Cerebellar nuclear complex (tissue), 1 donor: Measurements from ENCODE around the gene NAXE.
A peak's percentile ranks its signal among the peaks of the same experiment; 100 is the strongest.
"Not testable (repeated sequence)": the region's sequence is repeated elsewhere in the genome, so short reads cannot be mapped to it uniquely, and the experiment has no call there.

Experiments
- DNase-seq, 2 experiments: peaks; one replicate each; lab custom pipeline; 2025; lab: John Stamatoyannopoulos, UW

The NAXE gene

DNA sequence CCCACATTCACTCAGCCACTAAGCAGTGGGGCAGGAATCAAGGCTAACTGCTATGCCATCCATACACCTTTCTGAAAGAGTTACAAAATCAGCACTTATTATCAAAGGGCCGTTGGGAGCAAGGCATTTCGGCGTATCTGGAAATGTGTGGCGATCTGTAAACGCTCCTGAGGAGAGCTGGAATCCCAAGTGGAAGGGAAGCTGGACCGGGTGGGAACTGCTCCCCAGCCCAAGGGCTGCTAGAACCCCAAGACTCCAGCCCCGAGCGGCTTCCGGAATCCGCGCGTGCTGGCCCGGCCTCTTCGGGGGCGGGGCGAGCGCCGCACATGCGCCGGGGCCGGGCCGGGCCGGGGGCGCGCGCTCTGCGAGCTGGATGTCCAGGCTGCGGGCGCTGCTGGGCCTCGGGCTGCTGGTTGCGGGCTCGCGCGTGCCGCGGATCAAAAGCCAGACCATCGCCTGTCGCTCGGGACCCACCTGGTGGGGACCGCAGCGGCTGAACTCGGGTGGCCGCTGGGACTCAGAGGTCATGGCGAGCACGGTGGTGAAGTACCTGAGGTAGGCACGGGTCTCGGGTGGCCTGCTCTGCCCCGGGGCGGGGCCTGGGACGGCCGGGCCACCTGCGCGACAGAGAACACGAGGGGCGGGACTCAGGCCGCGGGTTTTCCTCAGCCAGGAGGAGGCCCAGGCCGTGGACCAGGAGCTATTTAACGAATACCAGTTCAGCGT is at the start of gene NAXE:
Gene NAXE (plus strand): TSS at position 345 of the 726 bp plus-strand sequence. CDS start 29 bp downstream, at position 374.
- peak in 1 of 2 experiments; percentile 20 for DNase-seq

DNA sequence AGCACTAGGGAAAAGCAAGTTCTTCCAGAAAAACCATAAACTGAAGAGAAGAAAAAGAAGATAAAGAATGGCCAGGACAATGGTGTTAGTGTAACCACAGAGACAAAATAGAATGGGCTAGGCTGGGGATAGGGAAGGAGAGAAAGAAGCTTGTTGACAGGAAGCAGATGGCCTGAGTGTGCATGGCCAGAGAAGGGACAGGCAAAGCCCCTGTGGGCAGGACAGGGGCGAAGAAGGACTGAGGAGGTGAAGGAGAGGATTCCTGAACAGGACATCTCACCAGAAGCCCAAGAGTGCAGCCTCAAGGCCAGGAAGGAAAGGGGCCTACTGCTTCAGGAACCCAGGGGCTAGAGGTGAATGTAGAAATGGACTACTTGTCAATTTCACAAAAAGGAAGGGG is 48.5 kb upstream of the NAXE start:
- DNase-seq: no peak

DNA sequence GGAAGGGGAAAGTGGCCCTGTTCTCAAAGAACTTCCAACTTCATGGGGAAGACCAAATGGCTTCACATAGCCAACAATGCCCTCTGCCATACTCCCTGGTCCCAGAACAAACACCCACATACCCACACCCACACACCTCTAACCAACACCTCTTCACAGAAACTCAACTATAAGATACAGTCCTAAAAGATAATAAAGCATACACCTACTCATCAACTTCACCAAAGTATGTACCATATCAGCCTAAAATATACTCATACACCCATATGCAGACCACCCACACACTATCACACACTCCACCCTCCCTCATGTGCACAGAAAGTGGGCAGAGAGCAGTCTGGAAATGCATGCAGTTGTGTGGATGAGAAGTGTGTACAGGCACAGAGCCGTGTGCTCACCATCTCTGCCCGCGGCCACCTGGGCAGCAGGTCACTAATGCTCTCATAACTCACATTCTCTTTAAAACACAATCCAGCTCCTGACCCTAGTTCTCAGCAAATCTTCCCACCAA is 46.9 kb upstream of the NAXE start:
- DNase-seq: no peak

DNA sequence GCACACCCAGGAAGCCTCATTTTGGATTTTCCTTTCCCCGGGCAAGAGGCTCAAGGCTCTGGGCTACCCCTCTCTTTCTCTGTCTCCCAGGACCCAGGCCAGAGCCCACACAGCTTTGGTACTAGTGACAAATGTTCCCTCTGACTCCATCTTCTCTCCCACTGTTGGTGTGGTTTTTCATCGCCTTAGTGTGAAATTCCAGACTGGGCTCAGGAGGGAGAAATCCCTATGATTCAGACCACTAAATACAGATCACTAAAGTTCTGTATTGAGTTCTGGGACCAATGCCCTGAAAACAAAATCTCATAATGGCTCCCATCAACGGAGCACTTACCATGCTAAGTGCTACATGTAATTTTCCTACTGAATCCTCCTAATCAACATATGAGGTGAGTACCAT is 45.3 kb upstream of the NAXE start:
- DNase-seq: no peak

DNA sequence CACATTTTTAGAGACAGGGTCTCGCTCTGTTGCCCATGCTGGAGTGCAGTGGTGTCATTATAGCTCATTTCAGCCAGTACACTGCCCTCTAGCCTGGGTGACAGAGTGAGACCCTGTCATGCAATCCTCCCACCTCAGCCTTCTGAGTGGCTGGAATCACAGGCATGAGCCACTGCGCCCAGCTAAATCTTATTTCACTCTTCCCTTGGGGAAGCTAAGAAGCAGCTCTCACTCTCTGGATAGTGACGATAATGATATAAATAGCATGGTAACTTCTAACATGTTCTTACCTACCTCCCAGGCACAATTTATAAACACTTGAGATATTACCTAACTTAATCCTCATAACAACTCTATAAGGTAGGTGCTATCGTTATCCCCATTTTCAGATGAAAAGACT is 44.1 kb upstream of the NAXE start:
- DNase-seq: no peak

DNA sequence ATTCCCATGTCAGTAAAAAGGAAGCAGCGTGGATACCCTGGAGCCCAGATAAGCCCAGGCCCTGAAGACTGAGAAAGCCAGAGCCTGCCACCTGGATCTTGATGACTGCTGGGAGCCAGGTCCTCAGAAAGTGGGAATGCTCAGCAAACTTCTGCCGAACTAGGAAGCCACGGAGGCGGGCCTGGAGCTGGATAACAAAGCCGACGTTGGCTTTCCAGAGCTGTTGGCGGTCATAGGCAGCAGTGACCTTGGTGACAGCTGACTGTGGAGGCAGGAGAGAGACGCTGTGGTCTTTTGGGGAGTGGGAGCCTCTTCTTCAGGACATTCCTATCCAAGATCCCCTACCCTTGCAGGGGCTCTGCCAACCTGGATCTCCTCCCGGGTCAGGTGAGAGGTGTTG is 43.6 kb upstream of the NAXE start:
- DNase-seq: no peak

DNA sequence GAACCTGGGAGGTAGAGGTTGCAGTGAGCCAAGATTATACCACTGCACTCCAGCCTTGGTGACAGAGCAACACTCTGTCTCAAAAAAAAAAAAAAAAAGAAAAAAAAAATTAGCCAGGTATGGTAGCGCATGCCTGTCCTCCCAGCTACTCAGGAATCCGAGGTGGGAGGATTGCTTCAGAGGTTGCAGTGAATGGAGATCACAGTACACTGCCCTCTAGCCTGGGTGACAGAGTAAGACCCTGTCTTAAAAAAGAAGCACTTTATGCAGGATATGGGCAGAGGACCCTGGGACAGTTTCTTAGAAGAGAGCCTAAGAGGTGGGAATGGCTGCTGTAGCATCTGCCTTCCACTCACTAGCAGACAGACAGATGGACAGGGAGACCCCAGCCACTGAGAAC is 42.2 kb upstream of the NAXE start:
- DNase-seq: no peak

DNA sequence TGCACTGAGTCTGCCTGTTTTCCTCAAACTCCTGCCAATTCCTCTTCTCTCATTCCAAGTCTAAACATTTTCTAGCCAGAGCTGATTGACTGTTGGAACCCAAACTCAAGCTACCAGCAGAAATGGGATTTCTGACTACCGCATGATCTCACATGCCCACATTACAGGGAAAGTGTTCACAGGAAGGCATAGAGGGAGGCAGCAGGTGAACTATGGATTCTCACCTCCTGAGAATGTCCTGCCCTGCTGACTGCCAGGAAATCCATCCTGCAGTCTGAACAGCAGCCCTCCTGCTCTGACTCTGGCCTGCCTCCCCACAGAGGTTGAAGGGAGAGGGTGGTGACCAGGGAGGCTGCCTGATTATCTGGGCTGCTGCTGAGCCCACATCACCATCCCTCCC is 41.7 kb upstream of the NAXE start:
- no peak for DNase-seq

DNA sequence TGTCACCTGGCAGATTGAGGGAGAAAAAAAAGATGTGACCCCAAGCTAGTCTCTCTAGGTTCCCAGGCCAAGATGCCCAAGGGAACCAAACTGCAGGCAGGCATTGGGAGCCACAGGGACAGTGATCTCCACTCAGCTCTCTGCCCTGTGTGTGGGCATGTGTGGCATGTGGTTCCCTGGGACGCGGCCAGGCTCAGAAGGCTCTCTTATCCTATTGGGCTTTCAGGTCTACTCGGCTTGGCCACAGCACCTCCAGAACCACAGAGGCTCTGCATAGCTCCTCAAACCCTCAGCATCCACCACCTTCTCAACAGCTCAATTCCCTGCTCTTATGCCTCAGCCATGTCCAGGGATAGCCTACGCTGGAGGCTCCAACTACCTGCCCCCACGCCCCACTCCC is 41.2 kb upstream of the NAXE start:
- no peak for DNase-seq

DNA sequence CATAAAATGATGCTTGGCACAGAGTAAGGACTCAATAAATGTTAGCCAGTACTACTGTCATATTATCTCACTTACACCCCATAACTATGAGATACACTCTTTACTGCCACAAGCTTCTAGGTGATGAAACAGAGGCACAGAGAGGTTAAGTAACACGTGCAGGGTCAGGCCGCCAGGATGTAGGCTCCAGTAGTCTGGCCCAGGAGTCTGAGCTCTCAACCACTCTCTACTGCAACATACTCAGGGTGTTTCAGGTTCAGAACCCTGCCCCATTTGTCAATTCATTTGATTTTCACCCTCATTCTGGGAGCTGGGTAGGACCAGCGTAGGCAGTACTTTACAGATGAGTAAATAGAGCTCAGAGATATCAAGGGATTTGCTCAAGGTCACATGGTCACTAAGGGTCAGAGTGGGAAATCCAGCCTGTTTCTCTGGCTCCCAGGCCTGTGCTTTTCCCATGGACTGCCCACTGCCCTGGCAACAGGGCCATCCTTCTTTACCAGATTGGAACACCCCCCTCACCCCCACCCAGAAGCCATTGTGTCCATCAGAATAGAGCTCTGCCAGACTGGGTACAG is 40.4 kb upstream of the NAXE start:
- no peak for DNase-seq

DNA sequence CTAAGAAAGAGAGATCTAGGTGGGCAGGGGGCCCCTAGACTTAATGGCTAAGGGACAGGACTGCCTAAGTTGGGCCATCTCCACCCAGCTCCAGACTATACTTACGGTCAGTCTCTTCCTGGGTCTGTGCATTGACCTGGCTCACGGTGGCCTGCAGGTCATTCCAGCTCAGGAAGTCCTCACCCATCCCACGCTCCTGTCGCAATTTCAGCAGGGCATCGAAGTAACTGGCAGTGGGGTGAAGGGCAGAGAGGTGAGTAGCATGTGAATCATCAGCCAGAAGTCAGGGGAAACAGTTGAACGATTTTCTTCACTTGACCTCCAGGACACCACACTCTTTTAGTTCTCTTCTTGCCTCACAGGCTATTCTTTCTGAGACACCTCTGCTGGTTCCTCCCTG is 39.7 kb upstream of the NAXE start:
- no peak for DNase-seq

DNA sequence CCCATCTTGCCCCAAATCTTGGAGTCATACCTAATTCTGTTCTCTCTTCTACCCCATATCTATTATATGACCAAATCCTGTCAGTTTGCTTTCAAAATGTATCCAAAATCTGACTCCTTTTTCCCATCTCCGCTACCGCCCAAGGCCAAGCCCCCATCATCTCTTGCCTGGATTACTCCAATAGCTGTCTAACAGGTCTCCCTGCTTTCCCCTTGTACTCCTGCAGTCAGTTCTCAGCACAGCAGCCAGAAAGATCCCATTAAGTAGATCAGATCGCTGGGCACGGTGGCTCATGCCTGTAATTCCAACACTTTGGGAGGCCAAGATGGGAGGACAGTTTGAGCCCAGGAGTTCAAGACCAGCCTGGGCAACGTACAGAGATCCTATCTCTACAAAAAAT is 39.1 kb upstream of the NAXE start:
- DNase-seq: no peak

DNA sequence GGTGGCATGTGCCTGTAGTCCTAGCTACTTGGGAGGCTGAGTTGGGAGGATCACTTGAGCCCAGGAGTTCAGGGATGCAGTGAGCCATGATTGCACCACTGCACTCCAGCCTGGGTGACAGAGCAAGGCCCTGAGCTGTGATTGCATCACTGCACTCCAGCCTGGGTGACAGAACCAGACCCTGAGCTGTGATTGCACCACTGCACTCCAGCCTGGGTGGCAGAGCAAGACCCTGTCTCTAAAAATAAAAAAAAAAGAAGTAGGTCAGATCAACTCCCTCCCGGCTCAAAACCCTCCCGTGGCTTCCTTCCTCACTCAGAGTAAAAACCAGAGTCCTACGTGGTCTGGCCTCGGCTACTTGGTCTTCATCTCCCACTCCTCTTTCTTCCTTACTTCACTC is 38.6 kb upstream of the NAXE start:
- not testable (repeated sequence) for DNase-seq

DNA sequence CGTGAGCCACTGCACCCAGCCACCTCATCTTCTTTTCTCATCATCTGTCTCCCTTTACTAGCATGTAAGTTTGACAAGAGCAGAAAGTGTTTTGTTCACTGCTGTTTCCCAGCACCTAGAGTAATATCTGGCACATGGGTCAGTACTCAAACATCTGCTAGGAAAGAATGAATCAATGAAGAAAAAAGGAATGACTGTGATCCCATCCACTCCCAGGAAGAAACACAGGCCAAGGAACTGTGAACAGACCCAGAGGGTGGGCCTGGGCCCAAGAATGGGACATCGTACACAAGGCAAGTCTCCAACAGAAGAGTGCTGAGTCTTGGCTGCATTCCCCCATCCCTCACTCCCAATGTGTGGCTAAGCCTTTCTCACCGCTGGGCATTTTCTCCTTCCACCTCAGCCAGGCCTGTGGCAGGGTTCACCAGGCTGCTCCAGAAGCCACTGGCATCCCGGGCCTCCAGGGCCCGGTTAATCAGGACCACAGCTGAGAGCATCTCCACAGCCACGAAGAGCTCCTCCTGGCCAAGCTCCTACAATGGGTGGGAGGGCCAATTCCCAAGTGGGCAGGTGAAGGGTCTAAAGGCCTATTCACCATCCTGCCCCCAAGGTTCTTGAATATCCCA is 37.6 kb upstream of the NAXE start:
- DNase-seq: no peak

DNA sequence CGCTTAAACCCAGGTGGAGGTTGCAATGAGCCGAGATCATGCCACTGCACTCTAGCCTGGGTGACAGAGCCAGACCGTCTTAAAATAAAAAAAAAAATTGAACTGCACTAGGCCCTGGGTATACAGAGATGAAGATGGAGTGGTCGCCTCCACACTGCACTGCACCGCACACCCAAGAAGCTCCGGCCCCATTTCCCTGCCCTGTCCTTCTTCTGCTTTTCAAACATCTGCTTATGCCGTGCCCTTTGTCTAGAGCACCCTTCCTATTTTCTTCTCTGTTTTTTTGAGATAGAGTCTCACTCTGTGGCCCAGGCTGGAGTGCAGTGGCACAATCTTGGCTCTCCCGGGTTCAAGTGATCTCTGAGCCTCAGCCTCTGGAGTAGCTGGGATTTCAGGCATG is 36.6 kb upstream of the NAXE start:
- no peak for DNase-seq

DNA sequence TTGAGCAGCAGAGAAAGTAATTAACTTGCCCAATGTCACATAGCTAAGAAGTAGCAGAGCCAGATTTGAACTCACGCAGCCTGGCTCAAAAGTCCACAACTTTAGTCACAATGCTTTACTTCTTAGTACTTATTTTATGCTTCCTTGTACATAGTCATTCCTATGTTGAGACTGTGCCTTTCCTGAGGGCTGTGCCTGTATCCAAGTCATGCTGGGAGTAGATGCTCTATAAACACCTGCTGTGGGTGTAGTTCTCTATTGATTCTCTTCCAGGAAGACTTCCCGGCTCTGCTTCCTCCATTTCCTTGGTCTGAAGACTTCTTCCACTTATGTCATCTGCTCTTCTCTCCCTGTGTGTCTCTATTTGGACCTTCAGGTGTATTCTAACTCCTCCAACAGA is 35.9 kb upstream of the NAXE start:
- DNase-seq: no peak

DNA sequence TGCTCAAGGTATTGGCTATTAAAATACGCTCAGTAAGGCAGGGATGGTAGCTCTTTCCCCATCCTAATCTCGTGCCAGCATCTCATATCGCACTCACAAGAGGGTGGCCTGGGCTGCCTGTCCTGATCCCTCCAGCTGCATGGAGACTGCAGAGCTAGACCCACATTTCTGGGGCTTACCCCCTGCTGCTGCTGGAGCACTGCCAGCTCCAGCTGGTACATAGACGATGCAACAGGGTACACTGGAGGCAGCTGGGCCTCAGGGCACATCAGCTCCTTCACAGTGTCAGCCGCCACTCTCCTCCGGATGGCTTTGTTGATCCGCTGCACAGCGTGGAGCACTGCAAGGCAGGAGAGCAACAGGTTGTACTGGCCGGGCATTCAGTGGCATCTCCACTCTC is 35.2 kb upstream of the NAXE start:
- no peak for DNase-seq

DNA sequence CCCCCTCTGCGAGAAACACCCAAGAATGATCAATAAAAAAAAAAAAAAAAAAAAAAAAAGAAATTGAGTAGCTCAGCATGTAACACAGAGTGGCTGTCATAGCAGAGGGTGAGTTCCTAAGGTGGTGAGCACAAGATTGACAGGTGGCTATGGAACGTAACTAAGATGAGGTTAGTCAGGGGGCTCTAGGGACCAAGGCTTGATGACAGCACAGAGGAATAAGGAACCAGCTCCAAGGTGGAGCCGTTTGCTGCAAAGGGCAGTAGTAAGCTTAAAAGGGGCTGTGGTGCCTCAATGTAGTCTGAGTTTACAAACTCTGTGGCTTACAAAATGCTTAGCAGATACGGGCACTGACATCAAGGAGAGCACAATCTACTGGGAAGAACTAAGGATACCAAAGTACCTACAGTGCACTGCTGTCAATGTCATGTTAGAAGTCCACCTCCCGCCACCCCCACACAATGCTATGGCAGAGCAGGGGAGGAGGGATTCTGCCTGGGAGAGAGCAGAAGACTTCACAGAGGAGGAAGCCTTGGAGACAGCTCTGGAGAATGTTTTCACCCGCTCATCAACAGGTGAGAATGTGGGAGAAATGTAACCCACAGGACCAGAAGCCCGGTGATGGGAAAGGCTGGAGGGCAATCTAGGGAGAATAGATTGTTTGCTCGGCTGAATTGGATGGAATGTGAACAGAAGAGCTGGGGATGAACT is 32.3 kb upstream of the NAXE start:
- DNase-seq: no peak

DNA sequence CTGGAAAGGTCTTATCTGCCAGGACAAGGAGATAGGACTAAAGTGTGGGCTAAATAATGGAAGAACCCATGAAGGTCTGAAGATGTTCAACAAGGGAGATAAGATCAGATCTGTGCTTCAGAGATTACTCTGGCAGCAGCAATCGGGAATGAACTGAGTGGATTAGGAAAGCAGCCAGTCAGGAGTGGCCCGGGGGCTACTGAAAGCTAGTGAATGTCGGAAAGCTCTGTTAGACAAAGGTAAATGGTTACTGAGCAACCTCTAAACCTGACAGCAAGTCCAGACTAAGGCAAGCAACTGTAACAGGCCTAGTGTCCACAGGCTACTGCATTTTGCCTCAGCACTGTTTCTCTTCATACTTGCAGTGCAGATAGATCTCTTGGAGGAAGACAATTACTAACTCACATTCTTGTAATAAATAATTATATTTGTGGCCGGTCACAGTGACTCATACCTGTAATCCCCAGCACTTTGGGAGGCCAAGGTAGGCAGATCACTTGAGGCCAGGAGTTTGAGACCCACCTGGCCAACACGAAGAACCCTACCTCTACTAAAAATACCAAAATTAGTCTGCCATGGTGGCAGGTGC is 31.7 kb upstream of the NAXE start:
- DNase-seq: no peak

DNA sequence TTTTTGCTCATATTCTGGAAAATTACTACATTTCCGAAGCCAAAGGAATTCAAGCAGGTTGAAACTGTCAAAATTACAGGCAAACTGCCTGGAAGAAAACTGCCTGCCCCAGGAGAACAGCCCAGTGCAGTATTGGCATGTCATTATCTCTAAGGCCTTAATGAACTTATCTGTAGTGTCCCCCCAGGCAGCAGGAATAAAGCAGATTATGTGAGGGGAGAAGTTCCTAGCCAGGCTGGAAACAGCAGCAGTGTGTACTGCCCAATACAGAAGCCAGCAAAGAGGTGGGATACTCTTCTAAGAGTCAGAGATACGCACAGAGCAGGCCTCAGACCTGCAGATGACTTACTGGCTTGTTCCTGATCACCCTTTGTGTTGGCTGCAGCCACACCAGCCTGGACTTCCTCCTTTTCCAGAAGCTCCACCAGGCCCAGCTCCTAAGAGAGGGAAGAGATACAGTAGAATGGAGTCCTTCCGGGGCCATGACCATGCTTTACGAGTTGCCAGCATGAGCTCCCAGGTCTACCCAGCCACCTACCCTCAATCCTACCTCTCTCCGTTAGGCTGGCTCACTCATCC is 30.9 kb upstream of the NAXE start:
- no peak for DNase-seq

DNA sequence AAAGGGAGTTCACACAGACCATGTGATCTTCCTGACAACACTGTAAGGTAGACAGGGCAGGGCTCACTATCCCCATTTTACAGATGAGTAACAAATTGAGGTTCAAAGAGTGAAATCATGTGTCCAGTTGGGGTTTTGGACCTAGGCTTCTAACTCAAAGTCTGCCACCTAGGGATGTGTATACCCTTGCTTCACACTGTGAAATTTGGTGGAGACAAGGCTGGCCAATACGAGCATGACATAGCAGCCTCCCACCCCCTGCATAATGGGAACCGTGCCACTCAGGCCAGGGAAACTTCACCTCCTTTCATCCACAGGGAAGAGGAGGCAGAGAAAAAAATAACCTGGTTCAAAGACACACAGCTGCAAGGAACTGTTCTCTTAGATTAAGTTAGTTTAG is 26.1 kb upstream of the NAXE start:
- no peak for DNase-seq

DNA sequence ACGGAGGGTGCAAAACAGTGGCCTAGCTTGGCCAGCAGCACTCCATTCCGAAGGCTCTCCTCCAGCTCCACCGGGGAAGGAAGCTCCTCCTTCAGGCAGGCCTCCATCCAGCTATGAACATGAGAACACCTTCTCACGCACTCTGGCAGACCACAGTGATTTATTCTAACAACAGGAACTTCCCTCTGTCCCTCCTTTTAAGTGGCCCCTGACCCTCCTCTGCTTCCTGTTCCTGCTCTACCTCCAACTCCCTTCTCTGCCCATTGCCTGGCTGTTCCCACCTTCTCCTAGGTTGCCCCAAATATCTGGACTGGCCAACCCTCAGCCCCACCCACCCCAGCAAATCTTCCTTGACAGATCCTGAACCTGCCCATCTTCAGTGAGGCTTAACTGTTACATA is 25.1 kb upstream of the NAXE start:
- no peak for DNase-seq
